Prostate gland (tissue), 2 donors: ENCODE data around the gene RPL15. TPM values are rescaled to one million over a fixed set of nuclear protein-coding genes. Genes with fewer than 3 reads are reported as not detected.

ENCODE experiments used
- DNase-seq: peaks from one replicate; pipeline ENCODE4 v3.0.0-alpha.2; 2019; ENCODE audit warnings: low spot score
- H3K27ac ChIP-seq, 2 donors: fragments of 200-600 bp; sonication (generic); 2 replicates each; pipeline ENCODE4 v1.5.1; 2017 to 2019
- H3K27me3 ChIP-seq: fragments of 200-600 bp; sonication (generic); replicated peaks from 2 replicates; pipeline ENCODE4 v1.5.1; 2019; ENCODE audit not compliant: insufficient read depth
- H3K36me3 ChIP-seq, 2 donors: fragments of 200-600 bp; sonication (generic); 1 replicate in 1 of 2; 2 replicates in 1 of 2; pipeline versions ENCODE4 v1.5.1 to v1.8.1; 2017 to 2019
- H3K4me1 ChIP-seq: fragments of 200-600 bp; sonication (generic); replicated peaks from 2 replicates; pipeline ENCODE4 v1.5.1; 2019
- H3K4me3 ChIP-seq, 2 donors: fragments of 200-600 bp; sonication (generic); 2 replicates each; pipeline ENCODE4 v1.5.1; 2017 to 2019
- H3K9me3 ChIP-seq: fragments of 200-600 bp; sonication (generic); 2 replicates; pipeline ENCODE4 v1.5.1; 2017
- CTCF ChIP-seq, 4 experiments: fragments of 200-600 bp in 2 of 4; fragments of 450-650 bp in 2 of 4; sonication (generic) in 2 of 4; IDR thresholded peaks; 1 replicate in 3 of 4; 2 replicates in 1 of 4; pipeline ENCODE4 v1.5.1; 2016 to 2019; ENCODE audit warnings: antibody characterized with exemption in 4 of 4, mild to moderate bottlenecking in 2 of 4, moderate library complexity in 2 of 4
- POLR2A ChIP-seq: fragments of 450-650 bp; IDR thresholded peaks from one replicate; pipeline ENCODE4 v1.6.1; 2016; ENCODE audit warnings: antibody characterized with exemption, mild to moderate bottlenecking
- POLR2AphosphoS5 ChIP-seq: sonication (generic); formaldehyde crosslinking; IDR thresholded peaks from one replicate; pipeline ENCODE4 v1.6.1; 2017; ENCODE audit warnings: antibody characterized with exemption
- WGBS: methylation state at CpG from one replicate; pipeline ENCODE4 v1.1.5; 2018; 5-methylcytosine and 5-hydroxymethylcytosine counted together
- intact Hi-C: fragments of 100-400 bp; cut with DNase I; formaldehyde crosslinking; loops from one replicate; pipeline ENCODE4 v1.14.2; 2022
- total RNA-seq, 2 donors: library from RNA; depleted of rRNA; stranded (reverse); fragments of >200 nt; gene quantifications; one replicate each; pipeline ENCODE4 v1.1.0, GENCODE V29; 2016

Gene RPL15
- total RNA-seq, 2 donors from 2014 or later: 2,124 to 2,276 TPM

- intact Hi-C loops: no loop called here
- TF ChIP-seq CTCF (IDR thresholded peaks at IDR 0.05) (no peak), POLR2AphosphoS5 (no peak), POLR2A (no peak)
- H3K36me3 ChIP-seq: no peaks in the 10 kb centered on the region
- H3K4me3 ChIP-seq: no peak overlapping the region
- H3K27ac ChIP-seq: no peak overlapping the region
- 76% methylated on average over 2 of the region's 2 CpGs for WGBS
- no peaks in the 10 kb centered on the region for H3K9me3 ChIP-seq
- no peak for DNase-seq
- no peaks in the 10 kb centered on the region for H3K4me1 ChIP-seq
- H3K27me3 ChIP-seq: no peaks in the 10 kb centered on the region
Observed at GRCh38 chr3:23919628-23920027, 2.7 kb downstream of the RPL15 start.

GRCh38 chr3:23920151-23920655 lies 3.3 kb downstream of the RPL15 start:
- no peaks in the 10 kb centered on the region for H3K36me3 ChIP-seq
- H3K4me1 ChIP-seq: no peaks in the 10 kb centered on the region
- H3K27ac ChIP-seq: no peak overlapping the region
- DNase-seq: no peak
- intact Hi-C loops: no loop called here
- H3K27me3 ChIP-seq: no peaks in the 10 kb centered on the region
- no peak overlapping the region for H3K4me3 ChIP-seq
- WGBS: 78% methylated on average over 5 of the region's 5 CpGs
- no peaks in the 10 kb centered on the region for H3K9me3 ChIP-seq
- TF ChIP-seq CTCF (IDR thresholded peaks at IDR 0.05) (no peak), POLR2A (no peak), POLR2AphosphoS5 (no peak)

DNA sequence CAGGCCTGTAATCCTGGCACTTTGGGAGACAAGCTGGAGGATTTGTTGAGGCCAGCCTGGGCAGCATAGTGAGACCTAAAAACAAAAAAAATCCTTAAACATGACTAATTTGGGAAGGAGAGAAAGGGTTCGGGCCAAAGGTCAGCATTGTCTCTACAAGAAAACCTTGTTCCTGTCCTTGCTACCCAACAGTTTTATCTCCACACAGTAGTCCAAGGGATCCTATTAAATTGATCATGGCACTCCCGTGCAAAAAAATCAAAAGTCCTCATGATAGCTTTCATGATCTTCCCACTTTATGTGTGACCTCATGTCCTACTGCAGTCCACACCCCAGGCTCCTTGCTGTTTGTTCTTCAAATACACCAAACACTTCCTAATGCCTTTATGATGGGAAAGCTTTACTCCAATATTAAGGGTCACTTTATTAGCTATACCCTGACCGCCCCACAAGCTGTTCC lies 4.2 kb downstream of the RPL15 start:
- H3K36me3 ChIP-seq: no peaks in the 10 kb centered on the region
- no peaks in the 10 kb centered on the region for H3K27me3 ChIP-seq
- H3K27ac ChIP-seq: no peak overlapping the region
- DNase-seq: no peak
- no peaks in the 10 kb centered on the region for H3K4me1 ChIP-seq
- 85% methylated on average over 3 of the region's 3 CpGs for WGBS
- TF ChIP-seq CTCF (IDR thresholded peaks at IDR 0.05) (no peak), POLR2AphosphoS5 (no peak), POLR2A (no peak)
- intact Hi-C loops: no loop called here
- H3K9me3 ChIP-seq: no peaks in the 10 kb centered on the region
- no peak overlapping the region for H3K4me3 ChIP-seq

- H3K27me3 ChIP-seq: no peaks in the 10 kb centered on the region
- no peaks in the 10 kb centered on the region for H3K9me3 ChIP-seq
- H3K36me3 ChIP-seq: no peaks in the 10 kb centered on the region
- 71% methylated on average over 2 of the region's 2 CpGs for WGBS
- H3K4me1 ChIP-seq: no peaks in the 10 kb centered on the region
- no peak for DNase-seq
- intact Hi-C loops: no loop called here
- TF ChIP-seq POLR2A (no peak), CTCF (IDR thresholded peaks at IDR 0.05) (no peak), POLR2AphosphoS5 (no peak)
- no peak overlapping the region for H3K4me3 ChIP-seq
- no peak overlapping the region for H3K27ac ChIP-seq
Observed at GRCh38 chr3:23923786-23924185, 6.9 kb downstream of the RPL15 start.

DNA sequence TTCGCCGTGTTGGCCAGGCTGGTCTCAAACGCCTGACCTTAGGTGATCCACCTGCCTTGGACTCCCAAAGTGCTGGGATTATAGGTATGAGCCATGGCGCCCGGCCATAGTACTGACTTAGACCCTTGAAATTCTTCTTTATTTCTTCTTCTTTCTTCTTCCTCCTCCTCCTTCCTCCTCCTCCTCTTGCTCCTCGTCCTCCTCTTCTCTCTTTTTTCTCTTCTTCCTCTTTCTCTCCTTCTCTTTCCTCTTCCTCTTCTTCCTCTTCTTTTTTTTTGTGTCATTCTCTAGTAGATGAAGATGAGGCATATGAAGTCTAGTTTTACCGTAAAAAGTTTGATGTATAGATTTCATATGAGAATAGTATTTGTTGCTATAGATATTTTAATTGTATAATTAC lies 9.3 kb downstream of the RPL15 start:
- Histone ChIP-seq H3K27me3 (no peaks in the 10 kb centered on the region), H3K4me3 (no peak overlapping the region), H3K4me1 (no peaks in the 10 kb centered on the region), H3K9me3 (no peaks in the 10 kb centered on the region), H3K27ac (no peak overlapping the region), H3K36me3 (no peaks in the 10 kb centered on the region)
- DNase-seq: no peak
- 96% methylated on average over 7 of the region's 7 CpGs for WGBS
- TF ChIP-seq CTCF (IDR thresholded peaks at IDR 0.05): no peak
- no peak for TF ChIP-seq POLR2A
- TF ChIP-seq POLR2AphosphoS5: no peak
- intact Hi-C loops: no loop called here
